ENCODE data around the gene MRPL36. TPM values are rescaled to one million over a fixed set of nuclear protein-coding genes. Genes with fewer than 3 reads are reported as not detected.

The MRPL36 gene
- total RNA-seq, 2 donors from 2014 or later = 48.1 to 52.2 TPM

DNA sequence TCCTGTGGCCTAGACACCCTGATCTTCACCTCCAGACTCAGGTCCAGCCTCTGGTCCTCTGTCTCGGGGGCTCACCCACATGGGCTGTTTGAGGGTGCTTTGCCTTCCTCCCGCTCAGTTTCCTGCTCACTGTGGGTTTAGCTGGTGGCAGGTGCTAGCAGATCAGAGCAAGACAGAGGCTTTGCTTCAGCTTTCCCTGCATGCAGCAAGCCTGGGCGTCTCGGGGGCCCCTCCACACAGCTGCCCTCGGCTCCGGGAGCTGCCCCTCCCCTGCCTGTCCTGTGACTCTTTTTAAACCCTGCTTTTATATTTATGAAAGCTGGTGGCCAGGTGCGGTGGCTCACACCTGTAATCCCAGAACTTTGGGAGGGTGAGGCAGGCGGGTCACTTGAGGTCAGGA lies 14.6 kb downstream of the MRPL36 start:
- H3K27ac Mint-ChIP-seq = no peak overlapping the region
- H3K27me3 Mint-ChIP-seq (ENCODE audit: low read depth) = peaks cover 14% of the 10 kb centered on the region
- DNase-seq = no peak
- no peaks in the 10 kb centered on the region for H3K36me3 Mint-ChIP-seq (ENCODE audit: insufficient read depth in 2 of 2)
- H3K4me3 Mint-ChIP-seq = no peak overlapping the region
- no peak for ATAC-seq (replicated peaks in 1 of 2)
- no peaks in the 10 kb centered on the region for H3K9me3 Mint-ChIP-seq
- peaks cover 37% of the 10 kb centered on the region for H3K4me1 Mint-ChIP-seq (ENCODE audit: low read depth)

DNA sequence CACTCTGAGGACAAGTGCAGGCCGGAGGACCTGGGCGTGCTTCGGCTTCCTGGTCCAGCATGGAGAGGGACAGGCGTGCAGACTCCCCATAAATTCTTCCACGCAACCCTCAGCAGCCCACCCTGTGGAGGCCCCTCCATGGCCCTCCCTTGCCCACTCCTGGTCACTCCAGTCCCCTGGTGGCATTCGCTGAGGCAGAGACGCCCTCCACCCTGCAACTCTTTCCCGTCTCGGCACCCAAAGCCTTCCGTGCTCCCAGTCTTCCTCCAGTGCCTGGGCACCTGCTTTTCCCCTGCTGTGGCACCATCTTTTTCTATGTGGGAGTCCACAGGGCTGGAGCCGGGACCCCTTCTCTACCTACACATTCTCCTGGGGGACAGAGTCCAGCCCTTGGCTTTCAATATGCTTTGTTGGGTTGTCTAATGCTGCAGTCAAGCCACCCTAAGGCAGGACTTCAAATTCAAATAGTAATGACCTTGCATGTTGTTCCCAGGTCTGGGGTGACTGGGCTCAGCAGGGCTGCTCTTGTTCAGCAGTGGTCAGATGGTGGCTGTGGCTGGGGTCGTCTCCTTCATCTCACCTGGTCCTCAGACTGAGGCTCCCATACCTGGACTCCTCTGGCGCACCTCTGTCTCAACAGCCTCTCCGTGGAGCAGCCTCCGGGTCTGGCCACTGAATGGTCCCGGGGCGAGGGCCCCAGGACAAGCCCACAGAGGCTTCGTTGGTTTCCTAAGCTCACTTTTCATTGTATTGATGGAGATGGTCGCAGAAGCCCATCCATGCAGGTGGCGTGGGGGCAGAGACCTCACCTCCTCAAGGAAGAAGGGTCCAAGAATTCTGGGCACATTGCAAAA lies 15.2 kb downstream of the MRPL36 start:
- H3K9me3 Mint-ChIP-seq = no peaks in the 10 kb centered on the region
- H3K27me3 Mint-ChIP-seq (ENCODE audit: low read depth) = peaks cover 14% of the 10 kb centered on the region
- H3K36me3 Mint-ChIP-seq (ENCODE audit: insufficient read depth in 2 of 2) = no peaks in the 10 kb centered on the region
- peaks cover 30% of the 10 kb centered on the region for H3K4me1 Mint-ChIP-seq (ENCODE audit: low read depth)
- DNase-seq (no peak), ATAC-seq (replicated peaks in 1 of 2) (no peak)
- no peak overlapping the region for H3K27ac Mint-ChIP-seq
- no peak overlapping the region for H3K4me3 Mint-ChIP-seq

- peak; percentile 31 to 32 for ATAC-seq (replicated peaks in 1 of 2)
- Mint-ChIP-seq H3K4me1 (ENCODE audit: low read depth) (peaks cover 18% of the 10 kb centered on the region), H3K36me3 (ENCODE audit: insufficient read depth in 2 of 2) (no peaks in the 10 kb centered on the region), H3K4me3 (no peak overlapping the region), H3K27me3 (ENCODE audit: low read depth) (peaks cover 14% of the 10 kb centered on the region), H3K27ac (no peak overlapping the region), H3K9me3 (no peaks in the 10 kb centered on the region)
- DNase-seq = no peak
Observed at GRCh38 chr5:1783216-1783554, 16.5 kb downstream of the MRPL36 start.

- Mint-ChIP-seq H3K4me1 (ENCODE audit: low read depth) (peaks cover 15% of the 10 kb centered on the region), H3K36me3 (ENCODE audit: insufficient read depth in 2 of 2) (no peaks in the 10 kb centered on the region), H3K4me3 (no peak overlapping the region), H3K9me3 (no peaks in the 10 kb centered on the region), H3K27ac (no peak overlapping the region), H3K27me3 (ENCODE audit: low read depth) (peaks cover 14% of the 10 kb centered on the region)
- DNase-seq = no peak
- no peak for ATAC-seq (replicated peaks in 1 of 2)
Observed at GRCh38 chr5:1782385-1783215, 17.0 kb downstream of the MRPL36 start.

- peaks cover 14% of the 10 kb centered on the region for H3K27me3 Mint-ChIP-seq (ENCODE audit: low read depth)
- H3K4me1 Mint-ChIP-seq (ENCODE audit: low read depth) = peaks cover 15% of the 10 kb centered on the region
- no peak for DNase-seq
- no peak overlapping the region for H3K4me3 Mint-ChIP-seq
- no peaks in the 10 kb centered on the region for H3K9me3 Mint-ChIP-seq
- no peak for ATAC-seq (replicated peaks in 1 of 2)
- H3K36me3 Mint-ChIP-seq (ENCODE audit: insufficient read depth in 2 of 2) = no peaks in the 10 kb centered on the region
- H3K27ac Mint-ChIP-seq = no peak overlapping the region
Observed at GRCh38 chr5:1781726-1782384, 17.8 kb downstream of the MRPL36 start.

GRCh38 chr5:1781107-1781506 lies 18.5 kb downstream of the MRPL36 start:
- Mint-ChIP-seq H3K4me3 (no peak overlapping the region), H3K4me1 (ENCODE audit: low read depth) (peaks cover 15% of the 10 kb centered on the region), H3K27me3 (ENCODE audit: low read depth) (peaks cover 14% of the 10 kb centered on the region), H3K27ac (no peak overlapping the region), H3K9me3 (no peaks in the 10 kb centered on the region), H3K36me3 (ENCODE audit: insufficient read depth in 2 of 2) (no peaks in the 10 kb centered on the region)
- ATAC-seq (replicated peaks in 1 of 2) = no peak
- no peak for DNase-seq

DNA sequence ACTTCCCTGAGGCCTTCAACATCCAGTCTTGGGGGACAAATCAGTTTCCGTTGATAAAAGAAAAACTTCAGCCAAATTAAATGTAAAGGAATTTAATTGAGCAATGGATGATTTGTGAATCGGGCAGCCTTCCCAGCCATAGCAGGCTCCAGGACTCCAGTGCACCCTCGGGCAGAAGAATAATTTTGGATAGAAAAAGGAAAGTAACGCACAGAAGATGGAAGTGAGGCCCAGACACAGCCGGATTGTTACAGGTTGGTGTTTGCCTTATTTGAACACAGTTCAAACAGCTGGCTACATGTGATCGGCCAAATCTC lies 19.1 kb downstream of the MRPL36 start:
- DNase-seq (no peak), ATAC-seq (replicated peaks in 1 of 2) (no peak)
- Mint-ChIP-seq H3K36me3 (ENCODE audit: insufficient read depth in 2 of 2) (no peaks in the 10 kb centered on the region), H3K27me3 (ENCODE audit: low read depth) (peaks cover 14% of the 10 kb centered on the region), H3K27ac (no peak overlapping the region), H3K9me3 (no peaks in the 10 kb centered on the region), H3K4me3 (no peak overlapping the region), H3K4me1 (ENCODE audit: low read depth) (peaks cover 15% of the 10 kb centered on the region)

- Mint-ChIP-seq H3K27me3 (ENCODE audit: low read depth) (peaks cover 14% of the 10 kb centered on the region), H3K9me3 (no peaks in the 10 kb centered on the region), H3K27ac (no peak overlapping the region), H3K4me3 (no peak overlapping the region), H3K36me3 (ENCODE audit: insufficient read depth in 2 of 2) (no peaks in the 10 kb centered on the region), H3K4me1 (ENCODE audit: low read depth) (peaks cover 15% of the 10 kb centered on the region)
- DNase-seq = no peak
- ATAC-seq (replicated peaks in 1 of 2) = no peak
Observed at GRCh38 chr5:1779782-1780613, 19.6 kb downstream of the MRPL36 start.

DNA sequence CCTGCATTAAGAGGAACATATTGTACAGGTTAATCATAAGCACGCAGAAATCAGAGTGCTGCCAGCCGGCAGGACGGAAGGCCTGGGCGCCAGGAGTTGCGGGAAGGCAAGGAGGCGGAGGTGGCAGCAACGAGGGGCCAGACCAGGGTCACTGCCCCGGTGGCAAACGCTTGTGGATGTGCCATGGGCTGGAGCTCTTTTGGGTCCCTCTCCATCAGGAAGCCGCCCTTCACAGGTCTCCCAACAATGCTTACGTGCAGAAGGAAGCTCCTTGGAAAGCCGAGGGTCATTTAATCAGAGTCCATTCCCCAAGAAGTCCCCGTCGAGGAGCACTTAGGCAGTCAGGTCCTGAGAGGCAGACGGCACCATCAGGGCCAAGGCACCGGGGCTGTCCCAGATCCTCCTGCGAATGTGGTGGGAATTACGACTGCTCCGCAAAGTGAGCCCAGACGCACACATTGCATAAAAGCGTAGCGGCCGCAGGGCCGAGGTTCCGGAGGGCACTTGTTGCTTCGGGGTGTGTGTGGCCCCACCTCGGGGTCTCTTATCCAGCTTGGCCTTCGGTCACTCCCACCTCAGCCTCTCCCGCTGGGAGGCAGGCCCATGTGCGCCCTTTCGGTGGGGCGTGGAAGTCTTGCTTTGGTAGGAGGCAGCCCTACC lies 20.5 kb downstream of the MRPL36 start:
- no peaks in the 10 kb centered on the region for H3K9me3 Mint-ChIP-seq
- H3K27ac Mint-ChIP-seq = no peak overlapping the region
- H3K4me1 Mint-ChIP-seq (ENCODE audit: low read depth) = peaks cover 8% of the 10 kb centered on the region
- no peak overlapping the region for H3K4me3 Mint-ChIP-seq
- no peaks in the 10 kb centered on the region for H3K36me3 Mint-ChIP-seq (ENCODE audit: insufficient read depth in 2 of 2)
- peaks cover 6% of the 10 kb centered on the region for H3K27me3 Mint-ChIP-seq (ENCODE audit: low read depth)
- no peak for DNase-seq
- ATAC-seq (replicated peaks in 1 of 2) = no peak

DNA sequence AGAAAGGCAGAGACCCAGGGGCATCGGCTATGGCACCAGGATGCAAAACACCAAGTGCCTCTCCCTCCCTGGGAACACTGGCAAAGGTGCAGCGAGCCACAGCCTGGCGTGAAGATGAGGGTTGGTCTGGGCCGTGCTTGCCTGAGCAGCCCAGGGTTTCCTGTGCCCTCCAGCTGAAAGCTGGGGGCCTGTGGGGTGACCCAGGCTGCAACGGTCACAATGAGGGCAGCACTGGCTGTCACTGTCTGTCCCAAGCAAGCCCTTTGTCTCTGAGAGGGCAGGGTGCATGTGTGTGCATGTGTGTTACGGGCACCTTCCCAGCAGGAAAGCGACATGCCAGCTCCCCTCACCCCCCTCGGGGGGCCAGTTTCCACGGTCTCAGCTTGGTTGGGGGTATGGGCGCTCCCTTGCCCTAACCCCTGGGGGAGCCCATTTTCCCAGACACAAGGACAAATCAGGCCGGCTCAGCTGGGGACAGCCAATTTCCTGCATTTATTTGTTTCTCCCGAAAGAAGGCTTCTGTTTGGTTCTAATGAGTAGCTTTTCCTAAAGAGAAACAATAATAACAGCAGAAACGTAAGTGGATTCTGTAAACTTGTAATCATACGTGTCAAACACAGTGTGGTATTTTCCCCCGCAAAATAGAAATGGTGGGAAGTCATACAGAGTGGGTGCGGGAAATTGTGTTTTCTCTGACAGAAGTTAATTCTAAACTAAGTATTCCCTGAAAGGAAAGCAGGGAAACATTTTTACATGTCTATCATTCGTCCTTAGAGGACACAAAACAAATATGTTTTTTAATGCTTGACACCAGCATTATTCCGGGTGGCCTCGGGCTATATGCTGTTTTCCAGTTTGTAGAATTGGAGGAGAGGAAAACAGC lies 21.3 kb downstream of the MRPL36 start:
- Mint-ChIP-seq H3K27ac (no peak overlapping the region), H3K36me3 (ENCODE audit: insufficient read depth in 2 of 2) (no peaks in the 10 kb centered on the region), H3K4me3 (no peak overlapping the region), H3K27me3 (ENCODE audit: low read depth) (peaks cover 5% of the 10 kb centered on the region), H3K9me3 (no peaks in the 10 kb centered on the region), H3K4me1 (ENCODE audit: low read depth) (peaks cover 8% of the 10 kb centered on the region)
- DNase-seq (no peak), ATAC-seq (replicated peaks in 1 of 2) (no peak)

- DNase-seq = no peak
- ATAC-seq (replicated peaks in 1 of 2) = no peak
- no peaks in the 10 kb centered on the region for H3K36me3 Mint-ChIP-seq (ENCODE audit: insufficient read depth in 2 of 2)
- no peak overlapping the region for H3K4me3 Mint-ChIP-seq
- H3K27me3 Mint-ChIP-seq (ENCODE audit: low read depth) = peaks cover 3% of the 10 kb centered on the region
- no peak overlapping the region for H3K27ac Mint-ChIP-seq
- H3K9me3 Mint-ChIP-seq = no peaks in the 10 kb centered on the region
- no peaks in the 10 kb centered on the region for H3K4me1 Mint-ChIP-seq (ENCODE audit: low read depth)
Observed at GRCh38 chr5:1777281-1778137, 22.1 kb downstream of the MRPL36 start.
